T-helper 1 cell treated with Interleukin-12 subunit alpha and Interleukin-12 subunit beta and Interleukin-4 antibody, amounts not matched to agents 30 ng/mL and 1 ng/mL, for 36 hours (primary cell): Measurements from ENCODE around the gene PURA. TPM values are rescaled to one million over a fixed set of nuclear protein-coding genes. Genes with fewer than 3 reads are reported as not detected.

Source experiments
- intact Hi-C: fragments of 100-400 bp; cut with micrococcal nuclease; formaldehyde crosslinking; loops from one replicate; pipeline ENCODE4 v1.15.1; 2024
- total RNA-seq: library from RNA; stranded (reverse); gene quantifications from 2 replicates; pipeline ENCODE4 v1.2.3, GENCODE V29; 2022

Gene PURA
- total RNA-seq, 1 donor from 2014 or later = 14.4 TPM

DNA sequence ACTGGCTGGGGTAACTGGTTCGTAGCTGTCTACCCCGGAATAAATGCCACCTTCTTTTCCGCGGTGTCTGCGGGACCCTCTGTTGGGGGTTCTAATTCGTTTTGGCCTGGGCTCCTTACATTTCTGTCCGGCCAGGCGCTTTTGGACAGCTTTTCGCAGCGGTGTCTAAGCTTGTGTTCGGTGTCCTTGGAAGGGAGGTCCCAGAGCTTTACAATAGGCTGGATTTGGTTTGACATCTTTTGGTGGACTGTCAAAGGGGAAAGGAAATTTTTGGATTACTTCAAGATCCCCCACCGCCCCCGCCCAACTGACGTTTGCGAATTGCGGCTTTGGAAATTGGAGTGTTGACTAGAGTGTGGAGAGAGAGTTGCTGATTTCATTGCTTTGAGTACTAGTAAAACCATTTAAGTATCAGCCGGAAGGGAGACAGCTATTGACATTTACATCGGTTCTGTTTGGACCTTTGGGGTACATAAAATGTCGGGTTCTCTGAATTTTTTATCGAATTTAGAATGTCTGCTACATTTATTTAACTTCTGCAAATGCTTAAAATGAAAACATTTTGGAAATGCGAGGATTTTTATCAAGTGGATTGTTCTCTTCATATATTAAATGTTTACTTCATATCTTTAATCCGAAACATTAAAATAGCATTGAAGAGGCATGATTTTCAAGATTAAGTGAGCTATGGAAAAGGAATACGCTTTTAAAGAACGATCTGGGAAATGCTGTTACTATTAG, 4.7 kb upstream of the PURA start:
- intact Hi-C loops = loop anchor here (2.0 to 5.0 kb wide), 10 partner anchors 238 to 1757 kb away; partner anchors contain the start of genes CXXC5, HBEGF, HSPA9 and KDM3B

DNA sequence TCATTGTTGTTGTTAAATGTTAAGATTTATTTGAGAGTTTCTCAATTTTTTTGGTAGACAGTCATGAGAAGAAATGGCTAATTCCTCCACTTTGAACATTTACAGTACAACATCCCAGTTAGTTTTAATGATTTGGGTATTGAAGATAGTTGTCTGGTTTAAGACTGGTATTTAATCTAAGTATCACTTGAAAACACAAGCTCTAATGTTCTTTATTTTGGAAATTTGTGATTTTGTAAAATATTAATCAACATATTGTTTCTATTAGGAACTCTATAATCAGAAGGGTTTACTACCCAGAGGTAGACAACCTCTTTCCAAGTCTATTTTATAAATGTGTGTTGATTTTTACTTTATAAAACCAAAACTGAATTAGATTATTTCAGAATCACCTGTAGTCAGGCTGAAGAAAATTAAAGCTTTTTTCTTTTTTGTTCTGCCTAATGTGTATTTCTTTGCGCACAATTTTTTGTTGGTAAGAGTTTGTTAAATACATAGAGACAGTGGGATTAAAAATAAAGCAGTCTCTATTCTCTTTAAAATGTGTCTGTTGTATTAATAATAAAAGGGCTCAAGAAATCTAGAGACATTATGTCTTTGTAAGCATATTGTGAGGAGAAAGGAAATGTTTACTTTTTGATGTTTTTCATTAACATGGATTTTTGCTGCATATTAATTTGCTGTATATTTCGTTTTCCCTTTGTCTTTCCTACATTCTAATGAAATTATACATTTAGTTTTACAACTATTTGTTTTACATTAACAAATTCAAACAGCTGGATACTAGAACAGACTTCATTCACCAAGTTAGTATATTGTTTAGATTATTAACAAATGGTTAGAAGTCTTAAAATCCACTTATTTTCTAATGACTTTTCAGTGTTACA, 3.9 kb upstream of the PURA start:
- intact Hi-C loops = loop anchor here (2.0 to 10.0 kb wide), 13 partner anchors 132 to 1758 kb away; partner anchors contain the start of genes CXXC5, HBEGF, HSPA9 and KDM3B

DNA sequence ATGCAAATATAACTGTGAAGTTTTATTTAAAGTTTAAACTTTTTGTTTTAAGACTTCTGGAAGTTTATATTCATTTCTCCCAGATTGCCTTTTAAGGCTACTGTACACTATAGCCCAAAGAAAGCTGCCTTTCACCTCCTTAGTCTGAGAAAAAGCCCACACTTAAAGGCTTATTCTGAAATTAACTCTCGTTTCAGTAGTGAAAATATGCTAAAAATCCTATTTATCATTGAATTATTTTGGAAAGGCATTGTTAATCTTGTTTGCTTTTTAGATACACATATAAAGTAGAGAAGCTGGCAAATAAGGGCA, 3.3 kb upstream of the PURA start:
- intact Hi-C loops = loop anchor here (5.0 to 10.0 kb wide), 3 partner anchors 132 to 1214 kb away; partner anchors contain the start of gene TAF7

DNA sequence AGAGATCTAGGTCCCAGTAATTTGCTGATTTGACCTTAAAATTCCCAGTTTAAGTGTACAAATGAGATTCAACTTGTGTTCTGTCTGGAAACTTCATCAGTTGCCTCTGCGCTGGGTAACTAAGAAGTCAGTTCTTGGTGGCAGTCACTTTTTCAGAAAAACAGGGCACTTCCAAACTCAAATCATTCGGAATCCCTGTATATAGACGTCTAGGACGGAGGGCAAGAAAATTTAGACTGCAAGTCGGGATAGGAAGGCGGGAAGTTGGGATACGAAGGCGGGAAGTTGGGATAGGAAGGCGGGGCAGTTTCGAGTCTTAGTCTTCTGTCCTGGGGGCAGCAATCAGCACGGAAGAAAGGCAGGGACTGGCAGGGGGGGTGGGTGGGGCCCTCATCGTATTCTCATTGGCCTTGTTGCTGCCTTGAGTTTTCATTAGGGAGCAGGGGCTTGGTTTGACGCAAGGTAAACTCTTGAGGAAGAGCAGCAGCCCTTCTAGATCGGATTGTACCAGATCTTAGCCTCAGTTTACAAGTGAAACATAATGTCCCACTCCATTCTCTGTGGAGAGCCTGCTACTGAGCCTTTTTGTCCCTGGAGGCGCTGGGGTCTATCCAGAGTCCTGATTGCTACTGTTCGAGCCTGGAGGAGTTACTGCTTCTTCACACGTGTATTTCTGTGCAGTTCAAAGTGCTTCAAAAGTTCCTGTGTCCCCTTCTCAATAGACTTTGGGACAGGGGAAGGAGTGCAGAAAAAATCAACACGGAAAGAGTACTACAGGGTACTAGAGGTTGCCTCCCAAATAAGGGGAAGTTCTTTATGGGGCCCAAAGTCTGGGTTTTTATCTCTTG, 2.7 kb upstream of the PURA start:
- intact Hi-C loops = loop anchor here (5.0 to 10.0 kb wide), 3 partner anchors 131 to 1214 kb away; partner anchors contain the start of gene TAF7

DNA sequence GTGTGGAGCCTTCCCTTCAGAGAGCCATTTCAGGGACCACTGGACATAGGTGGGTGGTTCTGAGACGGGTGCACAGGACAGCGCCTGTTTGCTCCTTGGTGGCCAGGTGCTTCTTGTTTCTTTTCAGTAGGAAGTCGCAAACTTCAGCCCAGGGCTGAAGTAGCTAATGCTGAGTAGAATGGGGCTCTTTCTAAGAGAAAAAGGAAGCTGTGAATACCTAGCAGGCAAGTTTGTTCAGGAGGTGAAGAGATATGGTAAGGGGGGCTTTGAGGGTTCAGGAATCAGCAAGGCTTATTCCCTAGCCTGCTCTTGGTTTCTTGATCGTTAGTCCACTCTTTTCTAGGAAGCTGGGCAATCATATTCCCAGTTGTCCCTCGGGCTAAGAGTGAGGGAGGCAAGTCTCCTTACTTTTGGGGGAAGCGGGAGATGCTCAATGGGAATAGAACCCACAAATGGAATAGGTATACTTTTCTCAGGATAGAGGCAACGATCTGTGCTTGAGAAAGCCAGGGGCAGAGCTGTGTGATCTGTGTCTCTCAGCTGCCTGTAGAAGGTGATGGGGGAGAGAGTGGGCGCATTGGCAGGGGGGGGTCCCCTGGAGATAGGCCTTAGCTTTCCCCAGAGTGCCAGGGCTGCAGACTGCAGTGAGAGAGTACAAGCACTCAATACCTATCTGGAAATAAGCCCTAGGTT, 1.9 kb upstream of the PURA start:
- intact Hi-C loops = loop anchor here (5.0 to 10.0 kb wide), 3 partner anchors 130 to 1213 kb away; partner anchors contain the start of gene TAF7

DNA sequence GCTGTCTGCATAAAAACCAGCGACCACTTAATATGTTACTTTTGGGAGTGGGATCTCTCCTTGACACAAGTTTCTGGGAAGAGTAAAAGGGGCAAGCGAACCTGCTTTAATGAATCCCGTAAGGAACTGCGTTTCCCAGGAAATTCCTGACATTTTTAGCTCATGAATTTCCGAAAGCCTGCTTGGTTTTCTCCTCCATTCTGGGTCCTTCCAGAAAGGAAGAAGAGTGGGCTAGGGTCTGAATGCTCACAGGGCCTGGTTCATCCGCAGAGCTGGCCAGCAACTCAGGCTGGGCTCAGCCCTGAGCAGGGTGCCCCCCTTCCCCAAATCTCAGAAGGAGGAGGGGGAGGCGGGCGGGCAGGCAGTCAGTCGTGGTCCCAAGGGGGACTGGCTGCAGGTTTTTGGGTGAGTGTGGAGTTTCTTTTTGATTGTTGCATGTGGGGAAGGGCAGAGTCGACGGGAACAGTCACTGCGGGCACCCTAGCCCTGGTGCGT, 1.2 kb upstream of the PURA start:
- intact Hi-C loops = loop anchor here (1.0 to 10.0 kb wide), 4 partner anchors 63 to 1212 kb away; partner anchors contain the start of genes CYSTM1 and TAF7

DNA sequence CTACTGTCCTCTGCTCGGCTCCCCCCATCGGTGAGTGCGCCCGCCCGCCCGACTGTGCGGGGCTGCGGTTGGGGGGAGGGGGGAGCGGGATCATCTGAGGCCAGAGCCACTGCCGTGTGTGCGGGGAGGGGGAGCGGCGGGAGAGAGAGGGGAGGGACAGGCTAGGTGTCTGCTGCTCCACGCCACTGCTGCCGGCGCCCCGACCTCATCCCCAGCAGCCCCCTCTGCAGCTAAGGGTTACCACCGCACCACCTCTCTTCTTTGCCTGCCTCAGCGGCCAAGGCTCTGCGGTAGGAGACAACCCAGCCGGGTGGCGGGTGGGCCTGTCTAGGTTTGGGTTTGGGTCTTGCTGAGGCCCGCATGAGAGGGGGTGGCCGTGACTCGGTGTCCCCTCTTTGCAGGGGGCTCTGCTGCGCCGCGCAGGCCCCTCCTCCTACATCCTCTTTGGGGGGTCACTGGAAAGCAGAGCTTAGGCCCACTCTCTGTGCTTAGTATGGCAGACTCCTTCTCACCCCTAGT, 670 bp upstream of the PURA start:
- intact Hi-C loops = loop anchor here (1.0 to 10.0 kb wide), 4 partner anchors 62 to 1212 kb away; partner anchors contain the start of genes CYSTM1 and TAF7

DNA sequence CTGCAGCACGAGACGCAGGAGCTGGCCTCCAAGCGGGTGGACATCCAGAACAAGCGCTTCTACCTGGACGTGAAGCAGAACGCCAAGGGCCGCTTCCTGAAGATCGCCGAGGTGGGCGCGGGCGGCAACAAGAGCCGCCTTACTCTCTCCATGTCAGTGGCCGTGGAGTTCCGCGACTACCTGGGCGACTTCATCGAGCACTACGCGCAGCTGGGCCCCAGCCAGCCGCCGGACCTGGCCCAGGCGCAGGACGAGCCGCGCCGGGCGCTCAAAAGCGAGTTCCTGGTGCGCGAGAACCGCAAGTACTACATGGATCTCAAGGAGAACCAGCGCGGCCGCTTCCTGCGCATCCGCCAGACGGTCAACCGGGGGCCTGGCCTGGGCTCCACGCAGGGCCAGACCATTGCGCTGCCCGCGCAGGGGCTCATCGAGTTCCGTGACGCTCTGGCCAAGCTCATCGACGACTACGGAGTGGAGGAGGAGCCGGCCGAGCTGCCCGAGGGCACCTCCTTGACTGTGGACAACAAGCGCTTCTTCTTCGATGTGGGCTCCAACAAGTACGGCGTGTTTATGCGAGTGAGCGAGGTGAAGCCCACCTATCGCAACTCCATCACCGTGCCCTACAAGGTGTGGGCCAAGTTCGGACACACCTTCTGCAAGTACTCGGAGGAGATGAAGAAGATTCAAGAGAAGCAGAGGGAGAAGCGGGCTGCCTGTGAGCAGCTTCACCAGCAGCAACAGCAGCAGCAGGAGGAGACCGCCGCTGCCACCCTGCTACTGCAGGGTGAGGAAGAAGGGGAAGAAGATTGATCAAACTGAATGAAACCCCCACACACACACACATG, 654 bp downstream of the PURA start:
- intact Hi-C loops = loop anchor here (1.0 to 10.0 kb wide), 6 partner anchors 30 to 1572 kb away; partner anchors contain the start of genes ETF1 and TAF7

DNA sequence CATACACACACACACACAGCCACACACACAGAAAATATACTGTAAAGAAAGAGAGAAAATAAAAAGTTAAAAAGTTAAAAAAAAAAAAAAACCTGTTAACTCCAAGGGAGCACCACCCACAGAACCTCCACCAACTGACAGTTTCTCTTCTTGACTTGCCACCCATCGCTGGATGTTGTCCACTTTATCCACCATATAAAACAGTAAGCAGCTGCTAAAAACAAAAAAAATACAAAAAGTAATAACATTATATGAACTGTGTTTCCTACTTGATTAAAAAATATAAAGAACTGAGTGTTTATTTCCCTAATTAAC, 1.2 kb downstream of the PURA start:
- intact Hi-C loops = loop anchor here (1.0 to 10.0 kb wide), 3 partner anchors 29 to 1572 kb away; partner anchors contain the start of genes ETF1 and TAF7

DNA sequence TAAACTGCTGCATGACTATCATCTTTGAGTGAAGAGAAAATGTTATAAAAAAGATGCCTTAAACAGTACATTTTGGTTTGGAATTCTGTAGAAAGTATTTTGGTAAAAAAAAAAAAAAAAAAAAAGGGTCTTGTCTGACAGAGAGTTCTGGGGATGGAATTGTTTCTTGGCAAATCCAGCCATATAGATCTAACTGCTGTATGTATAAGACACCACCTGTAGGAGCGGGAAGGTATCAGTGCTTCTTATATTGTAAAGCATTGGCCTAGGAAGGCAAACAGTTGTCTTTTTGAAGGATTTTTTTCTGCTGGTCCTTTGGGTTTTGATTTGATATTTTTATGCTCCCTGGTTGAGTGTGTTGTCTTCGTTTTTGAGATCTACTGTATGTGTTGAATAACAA, 2.8 kb downstream of the PURA start:
- intact Hi-C loops = loop anchor here (1.0 to 10.0 kb wide), 4 partner anchors 9 to 1208 kb away; partner anchors contain the start of gene TAF7

DNA sequence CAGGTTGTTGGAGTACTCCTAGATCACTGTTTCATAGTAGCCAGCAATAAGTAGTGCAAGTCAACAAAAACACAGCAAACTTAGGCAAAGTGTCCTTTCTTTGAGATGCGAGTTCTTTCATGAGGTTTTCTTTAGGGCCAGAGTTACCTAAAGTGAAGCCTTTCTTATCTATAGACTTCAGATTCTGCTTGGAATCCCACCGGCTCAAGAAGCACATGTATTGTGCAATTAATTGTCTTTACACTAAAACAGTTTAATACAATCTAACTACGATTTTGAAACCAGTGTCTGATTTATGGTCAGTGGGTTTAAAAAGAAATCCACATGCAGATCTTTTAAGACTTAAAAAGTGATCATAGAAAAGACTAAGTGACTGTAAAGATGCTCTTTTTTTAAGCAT, 3.6 kb downstream of the PURA start:
- intact Hi-C loops = loop anchor here (2.0 to 10.0 kb wide), 2 partner anchors 13 to 1207 kb away; partner anchors contain the start of gene TAF7

DNA sequence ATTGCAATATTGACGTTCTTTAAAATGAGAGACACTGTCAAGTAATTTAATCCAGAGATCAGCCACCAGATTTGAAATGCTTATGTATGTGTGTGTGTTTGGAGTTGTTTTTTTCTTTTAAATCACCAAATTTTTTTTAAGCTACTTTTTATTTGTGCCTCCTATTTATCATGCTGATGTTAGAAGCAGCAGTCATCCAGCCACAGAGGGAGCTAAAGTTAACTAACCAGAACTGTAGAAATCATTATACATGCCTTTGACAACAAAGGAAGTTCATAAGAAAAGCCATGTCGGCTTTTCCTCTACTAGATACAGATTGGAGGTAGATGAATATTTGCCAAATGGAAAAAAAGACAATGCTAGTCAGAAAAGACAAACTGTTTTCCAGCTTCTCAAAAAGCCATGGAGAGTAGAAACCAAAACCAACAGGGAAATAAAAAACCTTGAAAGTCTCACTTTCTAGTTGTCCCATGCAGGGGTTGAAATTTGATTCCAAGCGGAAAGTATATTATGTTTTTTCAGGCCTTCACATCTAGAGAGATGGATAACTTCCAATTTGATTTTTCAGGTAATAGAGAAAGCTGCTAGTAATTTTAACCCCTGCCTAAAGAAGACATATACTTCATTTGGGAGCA, 4.5 kb downstream of the PURA start:
- intact Hi-C loops = loop anchor here (10.0 kb wide), 1 partner anchor 1206 kb away; the partner anchor contains the start of gene TAF7

DNA sequence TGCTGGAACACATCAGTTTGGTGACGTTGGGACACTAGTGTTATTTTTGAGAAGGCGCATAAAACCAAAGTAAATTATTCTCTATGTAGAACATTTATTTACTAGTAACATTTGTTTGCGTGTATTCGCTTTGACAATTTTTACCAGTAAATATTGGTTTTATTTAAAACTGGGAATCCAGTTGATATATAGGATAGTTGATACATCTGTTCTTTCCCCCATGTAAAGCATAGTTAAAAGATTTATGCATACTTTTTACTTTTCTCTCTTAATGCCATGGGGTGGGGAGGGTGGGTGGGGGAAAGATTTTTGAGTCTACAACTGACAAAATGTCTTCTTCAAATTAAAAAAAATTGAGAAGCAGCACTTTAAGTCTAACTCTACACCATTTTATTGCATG, 11.7 kb downstream of the PURA start, which contains the start of gene IGIP:
Gene IGIP (plus strand): TSS at position 301 of the 400 bp plus-strand sequence. CDS start 2,540 bp downstream, outside the sequence.
- intact Hi-C loops = no loop called here

DNA sequence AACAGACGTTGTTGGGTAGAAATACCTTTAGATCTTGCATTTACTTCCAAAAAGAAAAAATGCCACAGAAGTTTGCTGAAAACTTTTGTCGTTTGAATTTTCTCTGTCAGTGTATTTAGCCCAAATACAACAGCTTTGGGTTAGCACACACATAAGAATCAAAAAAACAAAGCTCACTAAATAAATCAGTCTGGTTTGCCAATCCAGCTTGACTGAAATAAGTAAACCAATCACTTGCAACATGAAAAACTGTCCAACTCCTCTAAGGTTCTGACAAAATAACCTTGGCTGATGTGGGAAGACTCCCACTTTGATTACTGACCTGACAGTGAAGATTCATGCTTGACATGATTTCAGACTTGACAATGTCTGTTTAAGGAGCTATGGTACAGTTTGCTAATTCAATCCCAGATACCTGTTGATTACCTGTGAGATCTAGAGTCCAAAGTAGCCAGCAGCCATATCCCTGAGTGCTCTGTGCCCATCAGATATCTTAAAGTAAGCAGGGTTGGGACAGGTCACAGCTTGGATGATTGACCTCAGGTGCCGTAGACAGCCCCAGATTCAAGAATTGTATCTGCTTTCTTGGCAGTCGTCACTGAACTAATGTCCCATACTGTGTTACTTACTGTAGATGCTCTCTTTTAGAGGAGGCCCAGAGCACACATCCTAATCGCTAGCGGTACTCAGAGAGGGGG, 12.6 kb downstream of the PURA start:
- intact Hi-C loops = no loop called here

DNA sequence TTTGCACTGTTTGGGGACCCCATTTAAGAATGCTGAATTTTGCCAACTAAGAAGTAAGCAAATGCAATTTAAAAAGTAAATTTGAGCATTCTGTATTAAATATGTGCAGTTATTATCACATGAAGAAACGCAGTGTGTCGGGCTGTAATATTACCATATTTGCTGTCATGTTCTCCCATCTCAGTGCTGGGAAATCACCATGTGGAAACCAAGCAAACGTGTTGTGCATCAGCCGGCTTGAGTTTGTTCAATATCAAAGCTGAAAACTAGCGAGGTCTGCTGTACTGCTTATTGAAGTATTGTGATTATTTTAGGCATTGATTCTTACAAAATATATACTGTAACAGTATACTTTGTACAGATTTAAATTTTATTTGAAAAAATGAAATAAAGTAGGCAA, 14.5 kb downstream of the PURA start:
- intact Hi-C loops = no loop called here

DNA sequence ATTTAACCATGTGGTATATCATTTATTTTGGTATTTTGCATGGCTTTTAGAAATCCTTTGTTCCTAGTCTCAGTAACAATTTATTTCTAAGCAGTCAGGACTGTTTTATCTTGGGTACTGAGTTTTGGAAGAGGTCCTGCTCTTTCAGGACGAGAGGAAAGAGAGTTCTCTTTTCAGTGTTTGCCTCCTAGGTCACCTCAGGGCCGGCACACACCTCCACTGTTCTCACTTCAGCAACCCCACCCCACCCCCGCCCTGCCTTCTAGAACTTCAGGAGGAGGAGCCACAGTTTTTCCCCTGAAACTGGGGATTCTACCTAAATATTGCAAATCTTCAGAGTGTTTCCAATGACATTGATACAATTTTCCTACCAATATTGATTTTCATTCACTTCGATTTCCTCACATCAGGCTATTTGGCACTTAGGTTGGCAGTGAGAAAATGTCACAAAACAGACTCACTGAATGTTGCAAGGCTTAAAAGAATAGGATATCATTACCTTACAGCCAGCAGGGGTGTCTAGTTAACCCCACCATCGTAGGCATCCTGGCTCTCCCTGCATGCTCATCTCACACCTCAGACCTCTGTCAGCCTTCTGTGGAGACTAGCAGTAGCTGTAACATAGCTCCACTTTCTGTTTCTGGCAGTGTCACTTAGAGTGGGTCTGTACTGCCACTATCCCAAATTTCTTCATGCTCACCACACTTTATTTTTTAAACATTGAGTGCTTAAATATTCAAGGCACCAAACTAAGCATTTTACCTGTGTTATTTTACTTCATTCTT, 17.2 kb downstream of the PURA start:
- intact Hi-C loops = loop anchor here (2.0 kb wide), 1 partner anchor 14 kb away; no protein-coding TSS in a partner anchor
